Measurements from ENCODE around the gene LRMDA.

LRMDA gene

GRCh38 chr10:75978213-75978612 lies 546.8 kb downstream of the LRMDA start:
- ChIA-PET POLR2A (no interaction called here), CTCF (no interaction called here)
- no peak for DNase-seq (ENCODE audit: extremely low spot score)
- no peak for TF ChIP-seq CTCF (IDR thresholded peaks at IDR 0.05; ENCODE audit: control extremely low read depth, extremely low read depth, low read depth, missing control alignments)

GRCh38 chr10:75980419-75981002 lies 549.1 kb downstream of the LRMDA start:
- POLR2A ChIA-PET: no interaction called here

GRCh38 chr10:75982611-75983369 lies 551.4 kb downstream of the LRMDA start:
- no peak for TF ChIP-seq CTCF (IDR thresholded peaks at IDR 0.05; ENCODE audit: control extremely low read depth, extremely low read depth, low read depth, missing control alignments)
- CTCF ChIA-PET: interaction anchor here (0.9 to 1.0 kb wide), 2 partner anchors 11 to 12 kb away, joined by 3 read pairs; no protein-coding TSS in a partner anchor
- POLR2A ChIA-PET: no interaction called here
- DNase-seq (ENCODE audit: extremely low spot score): no peak

More at GRCh38 chr10:75980419-75981002, 549.1 kb downstream of the LRMDA start:
- DNase-seq (ENCODE audit: extremely low spot score): no peak
- TF ChIP-seq CTCF (IDR thresholded peaks at IDR 0.05; ENCODE audit: control extremely low read depth, extremely low read depth, low read depth, missing control alignments): no peak
- CTCF ChIA-PET: no interaction called here

GRCh38 chr10:75984067-75984466 lies 552.6 kb downstream of the LRMDA start:
- no peak for DNase-seq (ENCODE audit: extremely low spot score)
- no peak for TF ChIP-seq CTCF (IDR thresholded peaks at IDR 0.05; ENCODE audit: control extremely low read depth, extremely low read depth, low read depth, missing control alignments)
- POLR2A ChIA-PET: no interaction called here
- CTCF ChIA-PET: no interaction called here

GRCh38 chr10:75987616-75988015 lies 556.2 kb downstream of the LRMDA start:
- TF ChIP-seq CTCF (IDR thresholded peaks at IDR 0.05; ENCODE audit: control extremely low read depth, extremely low read depth, low read depth, missing control alignments): no peak
- no peak for DNase-seq (ENCODE audit: extremely low spot score)
- ChIA-PET CTCF (interaction anchor here (1.7 kb wide), 1 partner anchor 42 kb away, joined by 4 read pairs; no protein-coding TSS in a partner anchor), POLR2A (no interaction called here)

- POLR2A ChIA-PET: no interaction called here
- no peak for DNase-seq (ENCODE audit: extremely low spot score)
- CTCF ChIA-PET: interaction anchor here (1.4 kb wide), 1 partner anchor 12 kb away, joined by 3 read pairs; no protein-coding TSS in a partner anchor
- no peak for TF ChIP-seq CTCF (IDR thresholded peaks at IDR 0.05; ENCODE audit: control extremely low read depth, extremely low read depth, low read depth, missing control alignments)
Observed at GRCh38 chr10:75994357-75995040, 563.1 kb downstream of the LRMDA start.

All from GM10248 (cell line).